Measurements from ENCODE around the gene TNFRSF19. TPM values are rescaled to one million over a fixed set of nuclear protein-coding genes. Genes with fewer than 3 reads are reported as not detected.

The TNFRSF19 gene
- total and polyA plus RNA-seq, 2 of the 8 experiments (the other 6 are each of a cell fraction or from before 2014, with no cell fraction given): 0.50 to 0.95 TPM

DNA sequence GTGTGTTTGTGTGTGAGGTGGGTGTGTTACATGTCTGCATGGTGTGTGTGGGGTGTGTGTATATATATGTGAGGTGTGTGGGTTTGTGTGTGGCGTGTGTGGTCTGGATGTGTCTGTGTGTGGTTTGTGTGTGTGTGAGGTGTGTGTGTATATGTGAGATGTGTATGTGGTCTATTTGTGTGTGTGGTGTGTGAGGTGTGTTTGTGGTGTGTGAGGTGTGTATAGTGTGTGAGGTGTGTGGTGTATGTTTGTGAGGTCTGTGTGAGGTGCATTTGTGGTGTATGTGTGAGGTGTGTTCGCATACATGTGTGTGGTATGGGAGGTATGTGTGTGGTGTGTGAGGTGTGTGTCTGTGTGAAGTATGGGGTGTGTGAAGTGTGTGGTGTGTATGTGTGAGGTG lies 12.5 kb upstream of the TNFRSF19 start:
- peak overlapping the region; percentile 23; the same call in 1 of the 2 replicates for H2BK15ac ChIP-seq (ENCODE audit: low read length)
- H4K20me1 ChIP-seq (replicated peaks in 1 of 2; ENCODE audit: control insufficient read depth in 1 of 2, insufficient read depth in 2 of 2, low read length in 2 of 2): peaks cover 0 to 19% of the 10 kb centered on the region in 2 experiments
- peak overlapping the region; percentile 95 for H3K56ac ChIP-seq (replicated peaks; ENCODE audit: insufficient read length, low read depth, low read length)
- ChIA-PET POLR2A (ENCODE audit: partially characterized antibody) (no interaction called here), CTCF (ENCODE audit: partially characterized antibody) (no interaction called here)
- H3K4me2 ChIP-seq (ENCODE audit: insufficient read depth in 1 of 2, low read depth in 2 of 2, low read length in 2 of 2): no peak overlapping the region
- no peak overlapping the region for H2AFZ ChIP-seq (ENCODE audit: low read length)
- no peaks in the 10 kb centered on the region; a peak in 1 of 4 replicates for H3K79me2 ChIP-seq (ENCODE audit: control insufficient read depth in 1 of 2, insufficient read depth in 2 of 2, low read length in 2 of 2)
- WGBS, 2 experiments (ENCODE audit: extremely low coverage in 1 of 2, insufficient coverage in 1 of 2, insufficient read length in 1 of 2, insufficient replicate concordance in 2 of 2, low coverage in 1 of 2, low lambda C conversion rate in 2 of 2, missing lambda C conversion rate in 1 of 2): 90% methylated on average over 2 of the region's 2 CpGs; no CpG with 5 or more reads in 1 of the 2 experiments
- H2BK20ac ChIP-seq (ENCODE audit: low read length): no peak overlapping the region
- H3K27me3 ChIP-seq (replicated peaks in 1 of 4; ENCODE audit: control insufficient read depth in 3 of 4, extremely low read depth in 1 of 4, insufficient read depth in 3 of 4, low read length in 3 of 4): peaks cover 0 to 1% (median 0%) of the 10 kb centered on the region in 4 experiments; a peak in 1 of 7 replicates
- peaks cover 0 to under 1% (median 0%) of the 10 kb centered on the region in 4 experiments; a peak in 2 of 7 replicates for H3K4me1 ChIP-seq (replicated peaks in 1 of 4; ENCODE audit: control insufficient read depth in 3 of 4, insufficient read depth in 4 of 4, low read length in 3 of 4)
- no peak overlapping the region for H2BK5ac ChIP-seq (ENCODE audit: low read depth, low read length)
- H3K27ac ChIP-seq (ENCODE audit: low read depth, low read length): no peak overlapping the region
- H2BK120ac ChIP-seq (replicated peaks; ENCODE audit: low read depth, low read length): no peak overlapping the region
- peak overlapping the region; percentile 57 for H4K91ac ChIP-seq (replicated peaks; ENCODE audit: insufficient read length, low read length)
- no peak overlapping the region for H4K8ac ChIP-seq (ENCODE audit: extremely low read depth, insufficient read depth, low read length)
- no peak overlapping the region for H3K4me3 ChIP-seq (ENCODE audit: extremely low read depth in 1 of 4, insufficient read depth in 2 of 4, low read depth in 3 of 4, low read length in 4 of 4)
- DNase-seq (ENCODE audit: low read depth in 1 of 2, low spot score in 2 of 2): no peak
- H3K18ac ChIP-seq (ENCODE audit: extremely low read depth, low read length): no peak overlapping the region
- peak overlapping the region; percentile 54 for H2AK5ac ChIP-seq (ENCODE audit: low read depth, low read length)
- no peaks in the 10 kb centered on the region for H3K9me3 ChIP-seq (ENCODE audit: insufficient read depth in 2 of 2, low read depth in 1 of 2, low read length in 1 of 2)
- H3K9ac ChIP-seq (replicated peaks in 1 of 4; ENCODE audit: extremely low read depth in 1 of 4, low read depth in 3 of 4, low read length in 3 of 4): no peak overlapping the region
- H3K36me3 ChIP-seq (ENCODE audit: control insufficient read depth in 2 of 4, insufficient read depth in 4 of 4, low read length in 3 of 4): no peaks in the 10 kb centered on the region; a peak in 1 of 8 replicates
- peaks cover 18% of the 10 kb centered on the region for H3K23me2 ChIP-seq (ENCODE audit: low read depth, low read length)
- peak overlapping the region; percentile 49 for H3K14ac ChIP-seq (ENCODE audit: insufficient read length)
- H3K4ac ChIP-seq (replicated peaks; ENCODE audit: insufficient read length, low read depth, low read length): no peak overlapping the region
- H4K5ac ChIP-seq (ENCODE audit: insufficient read length, low read depth, low read length): no peak overlapping the region
- H2BK12ac ChIP-seq (ENCODE audit: low read depth, low read length): no peak overlapping the region
- FAIRE-seq: no peak
- H3K23ac ChIP-seq (ENCODE audit: insufficient read length): no peak overlapping the region
- no peaks in the 10 kb centered on the region for H3K79me1 ChIP-seq (ENCODE audit: low read depth, low read length)
- no peak for TF ChIP-seq RXRA (IDR thresholded peaks at IDR 0.05; ENCODE audit: insufficient read depth, low read depth, low read length)
- no peak for TF ChIP-seq CBX8 (IDR thresholded peaks at IDR 0.05; ENCODE audit: borderline replicate concordance, low read depth, low read length)
- TF ChIP-seq BACH1 (IDR thresholded peaks at IDR 0.05; ENCODE audit: low read length): no peak
- TF ChIP-seq RFX5 (IDR thresholded peaks at IDR 0.05; ENCODE audit: borderline replicate concordance, low read depth, low read length): no peak
- TF ChIP-seq JUN (IDR thresholded peaks at IDR 0.05; ENCODE audit: low read depth, low read length): no peak
- no peak for TF ChIP-seq TAF7 (optimal IDR thresholded peaks at IDR 0.05; ENCODE audit: borderline replicate concordance, low read depth, low read length)
- no peak for TF ChIP-seq CHD1 (IDR thresholded peaks at IDR 0.05; ENCODE audit: low read depth, low read length)
- TF ChIP-seq SIN3A (conservative IDR thresholded peaks at IDR 0.05 in 1 of 2, IDR thresholded peaks at IDR 0.05 in 1 of 2; ENCODE audit: low read depth in 1 of 2, low read length in 2 of 2): no peak
- no peak for TF ChIP-seq JUND (IDR thresholded peaks at IDR 0.05; ENCODE audit: low read length)
